ENCODE measurements around the gene PNN.

GRCh38 chr14:39212034-39212433, 37.0 kb downstream of the PNN start:
- TF ChIP-seq CTCF (IDR thresholded peaks at IDR 0.05; ENCODE audit: control extremely low read depth in 1 of 3, insufficient read depth in 1 of 3, low read depth in 1 of 3, low read length in 3 of 3) (no peak), POLR2A (IDR thresholded peaks at IDR 0.05; ENCODE audit: control extremely low read depth in 1 of 2, low read depth in 2 of 2, low read length in 2 of 2) (no peak), SIRT6 (IDR thresholded peaks at IDR 0.05; ENCODE audit: low read length) (no peak), SUZ12 (IDR thresholded peaks at IDR 0.05; ENCODE audit: low read length) (no peak), POLR2AphosphoS5 (IDR thresholded peaks at IDR 0.05; ENCODE audit: low read depth, low read length) (no peak), TBP (IDR thresholded peaks at IDR 0.05; ENCODE audit: low read depth, low read length) (no peak)
